ENCODE data around the gene COL15A1. TPM values are rescaled to one million over a fixed set of nuclear protein-coding genes. Genes with fewer than 3 reads are reported as not detected.

Gene COL15A1
- total RNA-seq, 1 experiment from 2014 or later: not detected

DNA sequence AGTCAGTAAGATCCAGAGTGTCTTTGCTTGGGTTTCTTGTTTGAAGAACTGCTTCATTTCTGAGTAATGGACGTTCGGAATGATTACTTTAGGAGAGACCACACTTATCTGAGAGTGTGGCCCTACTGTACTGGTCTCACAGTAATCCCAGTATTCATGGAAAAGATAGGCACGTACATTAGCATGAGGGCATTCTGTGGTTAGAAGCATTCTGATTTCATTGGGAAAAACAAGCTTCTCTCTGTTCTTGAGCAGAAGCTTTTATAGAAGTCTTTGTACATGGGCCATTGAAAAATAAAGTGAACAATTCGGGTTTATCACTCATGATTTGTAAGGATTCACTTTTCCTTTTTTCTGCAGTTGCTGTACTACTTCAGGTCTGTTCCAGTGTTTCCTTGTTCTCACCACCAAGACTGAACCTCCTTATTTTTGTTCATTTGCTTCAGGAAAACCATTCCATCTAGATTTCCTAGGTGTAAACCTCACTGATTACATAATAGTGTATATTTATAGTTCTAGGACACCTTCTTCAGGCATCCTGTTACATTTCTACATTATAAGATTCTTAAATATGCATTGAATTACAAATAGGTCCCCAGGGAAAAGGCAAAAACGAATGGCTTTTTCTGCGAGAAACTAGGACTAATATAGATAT, 171.3 kb downstream of the COL15A1 start:
- peaks cover 0 to 6% (median 0%) of the 10 kb centered on the region in 3 experiments; a peak in 2 of 7 replicates for H3K36me3 Mint-ChIP-seq (ENCODE audit: insufficient read depth in 1 of 3, low read depth in 3 of 3)
- TF ChIP-seq, protein P1, sequence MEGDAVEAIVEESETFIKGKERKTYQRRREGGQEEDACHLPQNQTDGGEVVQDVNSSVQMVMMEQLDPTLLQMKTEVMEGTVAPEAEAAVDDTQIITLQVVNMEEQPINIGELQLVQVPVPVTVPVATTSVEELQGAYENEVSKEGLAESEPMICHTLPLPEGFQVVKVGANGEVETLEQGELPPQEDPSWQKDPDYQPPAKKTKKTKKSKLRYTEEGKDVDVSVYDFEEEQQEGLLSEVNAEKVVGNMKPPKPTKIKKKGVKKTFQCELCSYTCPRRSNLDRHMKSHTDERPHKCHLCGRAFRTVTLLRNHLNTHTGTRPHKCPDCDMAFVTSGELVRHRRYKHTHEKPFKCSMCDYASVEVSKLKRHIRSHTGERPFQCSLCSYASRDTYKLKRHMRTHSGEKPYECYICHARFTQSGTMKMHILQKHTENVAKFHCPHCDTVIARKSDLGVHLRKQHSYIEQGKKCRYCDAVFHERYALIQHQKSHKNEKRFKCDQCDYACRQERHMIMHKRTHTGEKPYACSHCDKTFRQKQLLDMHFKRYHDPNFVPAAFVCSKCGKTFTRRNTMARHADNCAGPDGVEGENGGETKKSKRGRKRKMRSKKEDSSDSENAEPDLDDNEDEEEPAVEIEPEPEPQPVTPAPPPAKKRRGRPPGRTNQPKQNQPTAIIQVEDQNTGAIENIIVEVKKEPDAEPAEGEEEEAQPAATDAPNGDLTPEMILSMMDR (conservative IDR thresholded peaks at IDR 0.05): no peak
- H3K79me1 ChIP-seq (ENCODE audit: insufficient read depth, low read depth, low read length, poor library complexity, severe bottlenecking): peaks cover 12% of the 10 kb centered on the region
- no peaks in the 10 kb centered on the region for H3K27me3 Mint-ChIP-seq (ENCODE audit: low read depth)
- no peak overlapping the region for H3K9ac ChIP-seq (ENCODE audit: extremely low read depth, insufficient read length, low read length)
- no peak overlapping the region for H2BK15ac ChIP-seq (ENCODE audit: low read depth, low read length)
- H3K4me2 ChIP-seq (ENCODE audit: insufficient read depth, insufficient read length, low read length): no peak overlapping the region
- no peak overlapping the region for H3K27ac ChIP-seq (ENCODE audit: insufficient read length, low read depth, low read length)
- peaks cover 43 to 48% of the 10 kb centered on the region in 2 experiments for H3K4me1 Mint-ChIP-seq
- no CpG with 5 or more reads among the region's 6 CpGs for WGBS (ENCODE audit: extremely low coverage, insufficient read length, low lambda C conversion rate)
- no peak overlapping the region for H3K23ac ChIP-seq (ENCODE audit: insufficient read length, low read depth, low read length)
- no peak overlapping the region for H3K27ac Mint-ChIP-seq
- no peaks in the 10 kb centered on the region for H3K23me2 ChIP-seq (ENCODE audit: insufficient read length, low read depth, low read length, poor library complexity, severe bottlenecking)
- H4K8ac ChIP-seq (replicated peaks; ENCODE audit: insufficient read length, low read depth, low read length): no peak overlapping the region
- no peak overlapping the region for H3T11ph ChIP-seq (ENCODE audit: low read length)
- H2AFZ ChIP-seq (ENCODE audit: low read length): no peak overlapping the region
- H3K4me1 ChIP-seq (ENCODE audit: insufficient read depth, low read length): peaks cover 3% of the 10 kb centered on the region; the same call in 1 of the 2 replicates
- no peak overlapping the region for H4K5ac ChIP-seq (ENCODE audit: insufficient read length, low read depth, low read length)
- no peak overlapping the region for H4K91ac ChIP-seq (ENCODE audit: insufficient read length, low read depth, low read length)
- peaks cover 12% of the 10 kb centered on the region; the same call in 1 of the 2 replicates for H3K79me2 ChIP-seq (ENCODE audit: insufficient read depth, low read length)
- H3K4me3 Mint-ChIP-seq: no peak overlapping the region
- H2BK5ac ChIP-seq (ENCODE audit: insufficient read length, low read length): no peak overlapping the region
- no peak overlapping the region for H2BK120ac ChIP-seq (ENCODE audit: low read depth, low read length, poor library complexity, severe bottlenecking)
- no peaks in the 10 kb centered on the region for H3K9me3 ChIP-seq (ENCODE audit: control insufficient read depth, low read depth, low read length)
- no peaks in the 10 kb centered on the region for H3K27me3 ChIP-seq (ENCODE audit: insufficient read depth, low read length)
- no peak overlapping the region for H3K18ac ChIP-seq (ENCODE audit: insufficient read length, low read depth, low read length)
- no peak for DNase-seq
- no peaks in the 10 kb centered on the region for H3K9me3 Mint-ChIP-seq
- no peak overlapping the region for H3K4ac ChIP-seq (ENCODE audit: low read depth, low read length)
- H3K56ac ChIP-seq (ENCODE audit: insufficient read length, low read depth, low read length): no peak overlapping the region
- H4K20me1 ChIP-seq (ENCODE audit: control insufficient read depth, insufficient read depth, insufficient read length): no peaks in the 10 kb centered on the region
- no peak overlapping the region for H3K14ac ChIP-seq (ENCODE audit: insufficient read depth, low read length)
- H2BK12ac ChIP-seq (ENCODE audit: insufficient read length, low read depth, low read length): no peak overlapping the region
- H2BK20ac ChIP-seq (ENCODE audit: low read depth, low read length, poor library complexity, severe bottlenecking): no peak overlapping the region
- no peak overlapping the region for H2AK5ac ChIP-seq (ENCODE audit: insufficient read length, low read length)
